ENCODE results near the gene RBP5.

Gene RBP5

DNA sequence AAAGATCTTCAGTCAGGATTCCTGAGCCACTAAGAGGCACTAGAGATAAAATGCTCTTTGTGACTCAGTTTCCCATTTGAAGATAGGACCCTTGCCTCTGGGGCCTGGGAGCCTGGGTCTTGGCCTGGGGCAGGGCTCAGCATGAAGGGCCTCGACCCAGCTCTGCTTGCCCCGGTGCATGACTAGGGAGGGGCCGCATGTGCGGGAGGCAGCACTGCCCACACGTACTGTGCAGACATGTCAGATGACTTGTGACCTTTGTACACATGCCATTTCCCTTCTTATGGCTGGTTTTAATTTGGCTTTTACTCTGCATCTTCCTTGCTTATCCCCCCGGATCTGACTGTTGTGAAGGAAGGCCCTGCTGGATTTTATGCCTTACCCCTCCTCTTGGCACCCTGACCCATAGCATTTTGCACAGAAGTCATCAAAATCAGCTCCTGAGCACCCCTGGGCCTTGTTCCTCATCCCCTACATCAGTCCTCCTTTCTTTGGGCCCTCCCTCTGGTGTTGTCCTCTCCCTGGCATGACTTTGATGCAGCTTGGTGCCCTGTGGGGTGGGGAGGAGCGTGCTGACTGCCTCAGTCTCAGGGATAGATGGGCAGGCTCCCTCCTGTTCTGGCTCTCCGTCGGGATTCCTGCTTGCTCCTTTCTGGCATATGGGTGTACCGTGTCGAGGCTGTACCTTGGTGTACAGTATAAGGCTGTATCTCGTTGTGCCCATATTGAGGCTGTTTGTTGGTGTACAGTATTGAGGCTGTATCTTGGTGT, 5.9 kb upstream of the RBP5 start:
- H3K27me3 ChIP-seq (ENCODE audit: control insufficient read depth, insufficient read depth, low read length), result peaks cover 16% of the 10 kb centered on the region; the same call in 1 of the 2 replicates
- H3K27ac ChIP-seq (ENCODE audit: low read depth, low read length), result no peak overlapping the region
- no peak overlapping the region for H3K9ac ChIP-seq (ENCODE audit: low read length)
- H3K36me3 ChIP-seq (ENCODE audit: control insufficient read depth, insufficient read depth, low read length), result peaks cover 40% of the 10 kb centered on the region
- no peaks in the 10 kb centered on the region for H3K9me3 ChIP-seq (ENCODE audit: control insufficient read depth, insufficient read depth, low read depth, low read length)
- H3K4me1 ChIP-seq (ENCODE audit: control insufficient read depth, insufficient read depth, low read length), result peaks cover 6% of the 10 kb centered on the region; the same call in 1 of the 2 replicates
- no peak overlapping the region for H3K4me3 ChIP-seq (ENCODE audit: low read depth, low read length)

- H3K27ac ChIP-seq (ENCODE audit: low read depth, low read length), result no peak overlapping the region
- H3K9me3 ChIP-seq (ENCODE audit: control insufficient read depth, insufficient read depth, low read depth, low read length), result no peaks in the 10 kb centered on the region
- peaks cover 31% of the 10 kb centered on the region for H3K36me3 ChIP-seq (ENCODE audit: control insufficient read depth, insufficient read depth, low read length)
- peak overlapping the region; percentile 88 for H3K4me3 ChIP-seq (ENCODE audit: low read depth, low read length)
- H3K27me3 ChIP-seq (ENCODE audit: control insufficient read depth, insufficient read depth, low read length), result peaks cover 35% of the 10 kb centered on the region
- no peak overlapping the region for H3K9ac ChIP-seq (ENCODE audit: low read length)
- H3K4me1 ChIP-seq (ENCODE audit: control insufficient read depth, insufficient read depth, low read length), result peaks cover 23% of the 10 kb centered on the region
Observed at GRCh38 chr12:7131502-7131866, 2.8 kb upstream of the RBP5 start.

DNA sequence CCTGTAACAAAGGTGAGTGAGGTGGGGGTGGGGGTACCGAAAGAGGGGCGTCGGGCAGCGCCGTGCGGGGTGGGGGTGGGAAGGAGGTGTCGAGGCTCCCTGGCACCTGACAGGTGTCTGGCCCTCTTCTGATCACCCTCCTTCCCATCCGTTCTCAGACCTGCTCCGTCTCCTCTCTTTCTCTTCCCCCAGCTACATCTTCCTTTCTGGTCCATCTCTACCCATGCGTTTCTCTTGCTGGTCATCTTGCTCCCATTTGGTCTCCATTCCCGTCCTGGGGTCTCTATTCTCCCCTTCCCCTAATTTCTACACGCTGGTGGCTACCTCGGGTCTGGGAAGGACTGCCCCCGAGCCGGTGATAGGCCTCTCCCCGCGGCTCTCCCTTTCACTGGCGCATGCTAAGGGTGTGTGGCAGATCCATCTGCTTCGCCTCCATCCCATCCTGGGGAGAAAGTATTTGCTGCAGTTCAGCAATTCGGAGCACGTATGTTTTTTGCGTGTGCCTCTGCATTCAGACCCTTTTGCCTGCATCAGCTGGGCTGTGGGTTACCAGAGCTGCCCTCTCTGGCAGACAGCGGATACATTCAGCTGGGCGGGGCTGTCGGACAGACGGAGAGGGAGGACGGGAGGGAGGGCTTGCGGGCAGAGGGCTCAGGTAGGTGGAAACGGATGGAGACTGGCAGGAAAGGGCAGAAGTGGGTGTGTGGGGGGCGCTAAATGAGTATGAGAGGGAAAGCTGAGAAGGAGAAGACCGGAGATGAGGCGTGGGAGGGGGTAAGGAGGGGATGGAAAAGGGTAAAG, 2.2 kb upstream of the RBP5 start:
- H3K4me3 ChIP-seq (ENCODE audit: low read depth, low read length), result peak overlapping the region; percentile 88
- no peak overlapping the region for H3K27ac ChIP-seq (ENCODE audit: low read depth, low read length)
- H3K4me1 ChIP-seq (ENCODE audit: control insufficient read depth, insufficient read depth, low read length), result peaks cover 23% of the 10 kb centered on the region
- H3K9ac ChIP-seq (ENCODE audit: low read length), result peak overlapping the region; percentile 64
- H3K27me3 ChIP-seq (ENCODE audit: control insufficient read depth, insufficient read depth, low read length), result peaks cover 35% of the 10 kb centered on the region
- H3K9me3 ChIP-seq (ENCODE audit: control insufficient read depth, insufficient read depth, low read depth, low read length), result no peaks in the 10 kb centered on the region
- peaks cover 25% of the 10 kb centered on the region; the same call in 1 of the 2 replicates for H3K36me3 ChIP-seq (ENCODE audit: control insufficient read depth, insufficient read depth, low read length)

GRCh38 chr12:7129872-7130691, 1.4 kb upstream of the RBP5 start, which contains the start of gene CLSTN3:
Gene CLSTN3, plus strand, starts transcription at chr12:7130371. Its CDS starts 278 bp downstream, at chr12:7130649.
- H3K36me3 ChIP-seq (ENCODE audit: control insufficient read depth, insufficient read depth, low read length), result peaks cover 17% of the 10 kb centered on the region; the same call in 1 of the 2 replicates
- H3K27ac ChIP-seq (ENCODE audit: low read depth, low read length), result 0 out of 2 replicates have a peak within 1 kb of the TSS, but pooled peaks have one; percentile 9
- peak within 1 kb of the TSS; percentile 88 for H3K4me3 ChIP-seq (ENCODE audit: low read depth, low read length)
- peaks cover 35% of the 10 kb centered on the region for H3K27me3 ChIP-seq (ENCODE audit: control insufficient read depth, insufficient read depth, low read length)
- peak within 1 kb of the TSS; percentile 64 for H3K9ac ChIP-seq (ENCODE audit: low read length)
- no peaks in the 10 kb centered on the region for H3K9me3 ChIP-seq (ENCODE audit: control insufficient read depth, insufficient read depth, low read depth, low read length)
- H3K4me1 ChIP-seq (ENCODE audit: control insufficient read depth, insufficient read depth, low read length), result peaks cover 23% of the 10 kb centered on the region

GRCh38 chr12:7129287-7129871, 690 bp upstream of the RBP5 start:
- peaks cover 35% of the 10 kb centered on the region for H3K27me3 ChIP-seq (ENCODE audit: control insufficient read depth, insufficient read depth, low read length)
- H3K9me3 ChIP-seq (ENCODE audit: control insufficient read depth, insufficient read depth, low read depth, low read length), result no peaks in the 10 kb centered on the region
- H3K9ac ChIP-seq (ENCODE audit: low read length), result peak overlapping the region; percentile 21
- peak overlapping the region; percentile 88 for H3K4me3 ChIP-seq (ENCODE audit: low read depth, low read length)
- H3K27ac ChIP-seq (ENCODE audit: low read depth, low read length), result no peak overlapping the region
- H3K4me1 ChIP-seq (ENCODE audit: control insufficient read depth, insufficient read depth, low read length), result peaks cover 23% of the 10 kb centered on the region
- H3K36me3 ChIP-seq (ENCODE audit: control insufficient read depth, insufficient read depth, low read length), result 0 out of 2 replicates have a peak, but pooled peaks cover 10% of the 10 kb centered on the region

DNA sequence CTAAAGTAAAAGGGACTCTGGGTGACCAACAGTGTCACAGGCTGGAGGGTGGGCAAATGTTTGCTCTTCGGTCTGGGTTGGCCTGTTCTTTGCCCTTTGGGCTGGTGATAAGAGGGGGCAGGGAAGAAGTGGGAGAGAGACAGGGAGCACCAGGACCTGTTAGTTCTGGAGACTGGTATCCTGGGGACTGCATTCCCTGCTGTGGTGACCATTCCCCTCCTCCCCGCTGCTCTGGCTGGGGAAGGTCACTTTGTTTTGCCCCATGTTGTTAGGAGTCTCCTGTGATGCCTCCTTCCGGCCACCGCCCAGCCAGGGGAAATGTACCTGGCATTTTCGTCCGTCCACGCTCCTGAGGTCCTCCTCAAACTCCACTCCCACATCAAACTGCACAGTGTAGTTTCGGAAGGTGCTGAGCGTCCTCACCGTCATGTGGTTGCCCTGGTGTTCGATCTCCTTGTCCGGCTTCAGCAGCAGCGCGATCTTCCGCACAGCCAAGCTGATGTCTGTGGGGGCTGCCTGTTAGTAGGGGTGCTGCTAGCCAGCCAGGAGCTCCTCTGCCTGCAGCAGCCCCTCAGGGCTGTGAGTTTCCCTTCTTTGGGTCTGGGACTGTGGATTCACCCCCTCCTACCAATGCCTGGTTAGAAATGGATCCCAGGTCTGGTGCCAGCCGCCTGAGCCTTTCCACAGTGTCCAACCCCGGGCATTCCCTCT, 618 bp downstream of the RBP5 start:
- H3K9me3 ChIP-seq (ENCODE audit: control insufficient read depth, insufficient read depth, low read depth, low read length), result no peaks in the 10 kb centered on the region
- H3K4me3 ChIP-seq (ENCODE audit: low read depth, low read length), result no peak overlapping the region
- H3K9ac ChIP-seq (ENCODE audit: low read length), result no peak overlapping the region
- H3K27ac ChIP-seq (ENCODE audit: low read depth, low read length), result no peak overlapping the region
- peaks cover 35% of the 10 kb centered on the region for H3K27me3 ChIP-seq (ENCODE audit: control insufficient read depth, insufficient read depth, low read length)
- H3K36me3 ChIP-seq (ENCODE audit: control insufficient read depth, insufficient read depth, low read length), result no peaks in the 10 kb centered on the region
- H3K4me1 ChIP-seq (ENCODE audit: control insufficient read depth, insufficient read depth, low read length), result peaks cover 26% of the 10 kb centered on the region

GRCh38 chr12:7125632-7126227, 3.0 kb downstream of the RBP5 start:
- Histone ChIP-seq H3K36me3 (ENCODE audit: control insufficient read depth, insufficient read depth, low read length) (no peaks in the 10 kb centered on the region), H3K4me1 (ENCODE audit: control insufficient read depth, insufficient read depth, low read length) (peaks cover 21% of the 10 kb centered on the region), H3K27ac (ENCODE audit: low read depth, low read length) (no peak overlapping the region), H3K9me3 (ENCODE audit: control insufficient read depth, insufficient read depth, low read depth, low read length) (no peaks in the 10 kb centered on the region), H3K9ac (ENCODE audit: low read length) (no peak overlapping the region), H3K27me3 (ENCODE audit: control insufficient read depth, insufficient read depth, low read length) (peaks cover 21% of the 10 kb centered on the region), H3K4me3 (ENCODE audit: low read depth, low read length) (no peak overlapping the region)

DNA sequence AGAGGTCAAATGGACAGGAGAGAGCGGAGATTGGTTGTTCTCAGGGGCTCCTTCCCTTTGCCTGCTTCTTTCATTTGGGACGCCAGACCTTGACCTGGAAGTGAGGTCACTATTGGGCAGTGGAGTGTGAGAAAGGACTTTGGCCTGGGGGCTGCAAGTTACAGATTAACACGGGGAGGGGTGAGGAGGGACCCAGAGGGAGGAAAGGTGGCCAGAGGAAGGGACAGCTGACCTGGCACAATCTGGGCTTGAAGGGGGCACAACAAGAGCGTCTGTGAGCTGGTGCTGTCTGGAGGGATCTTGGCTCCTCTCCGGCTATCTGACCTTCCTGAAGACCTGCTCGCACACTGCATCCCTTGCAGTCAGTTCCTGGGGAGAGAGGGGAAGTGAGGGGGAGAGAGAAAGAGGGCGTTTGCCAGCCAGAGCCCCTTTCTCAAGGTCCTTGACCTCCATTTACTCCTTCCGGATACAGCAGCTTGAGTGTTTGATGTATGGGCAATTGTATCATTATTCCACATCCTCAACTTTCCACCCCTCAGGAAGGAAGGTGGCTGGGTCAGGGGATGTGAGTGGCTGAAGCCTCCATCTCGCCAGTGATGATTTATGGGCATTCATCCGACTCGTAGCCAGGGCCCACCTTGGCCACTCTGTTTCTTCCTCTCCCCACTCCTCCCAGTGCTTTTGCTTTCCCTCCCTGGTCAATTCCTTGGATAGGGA, 4.7 kb downstream of the RBP5 start:
- peaks cover 12% of the 10 kb centered on the region for H3K27me3 ChIP-seq (ENCODE audit: control insufficient read depth, insufficient read depth, low read length)
- no peak overlapping the region for H3K27ac ChIP-seq (ENCODE audit: low read depth, low read length)
- H3K9ac ChIP-seq (ENCODE audit: low read length), result no peak overlapping the region
- peaks cover 16% of the 10 kb centered on the region for H3K4me1 ChIP-seq (ENCODE audit: control insufficient read depth, insufficient read depth, low read length)
- no peak overlapping the region for H3K4me3 ChIP-seq (ENCODE audit: low read depth, low read length)
- H3K36me3 ChIP-seq (ENCODE audit: control insufficient read depth, insufficient read depth, low read length), result no peaks in the 10 kb centered on the region
- H3K9me3 ChIP-seq (ENCODE audit: control insufficient read depth, insufficient read depth, low read depth, low read length), result no peaks in the 10 kb centered on the region

GRCh38 chr12:7122811-7123769, 5.6 kb downstream of the RBP5 start:
- H3K27me3 ChIP-seq (ENCODE audit: control insufficient read depth, insufficient read depth, low read length), result peaks cover 4% of the 10 kb centered on the region; the same call in 1 of the 2 replicates
- H3K4me1 ChIP-seq (ENCODE audit: control insufficient read depth, insufficient read depth, low read length), result peaks cover 8% of the 10 kb centered on the region
- no peak overlapping the region for H3K9ac ChIP-seq (ENCODE audit: low read length)
- H3K9me3 ChIP-seq (ENCODE audit: control insufficient read depth, insufficient read depth, low read depth, low read length), result no peaks in the 10 kb centered on the region
- no peaks in the 10 kb centered on the region for H3K36me3 ChIP-seq (ENCODE audit: control insufficient read depth, insufficient read depth, low read length)
- no peak overlapping the region for H3K27ac ChIP-seq (ENCODE audit: low read depth, low read length)
- H3K4me3 ChIP-seq (ENCODE audit: low read depth, low read length), result no peak overlapping the region

All from HUES6 (cell line).